ENCODE data around the gene WDR43.

GRCh38 chr2:28927878-28928277, 33.4 kb downstream of the WDR43 start:
- TF ChIP-seq CTCF (IDR thresholded peaks at IDR 0.05) (no peak), YY1 (IDR thresholded peaks at IDR 0.05; ENCODE audit: low read depth) (no peak), USF2 (IDR thresholded peaks at IDR 0.05; ENCODE audit: borderline replicate concordance, low read depth, low read length) (no peak), JUND (IDR thresholded peaks at IDR 0.05) (no peak)
